Transverse colon (tissue), 4 donors: ENCODE measurements around the gene FAM98C.

Experiments used
- POLR2AphosphoS5 ChIP-seq, 3 donors: sonication (generic); formaldehyde crosslinking; IDR thresholded peaks; one replicate each; pipeline ENCODE4 v1.6.1; 2016; ENCODE audit warnings: antibody characterized with exemption in 3 of 3
- TF ChIP-seq, protein P1 (sequence below), 5 experiments: fragments of 200-600 bp in 3 of 5; fragments of 450-650 bp in 2 of 5; sonication (generic) in 3 of 5; IDR thresholded peaks; 1 replicate in 2 of 5; 2 replicates in 3 of 5; pipeline ENCODE4 v1.5.1; 2016 to 2017; ENCODE audit warnings: antibody characterized with exemption in 5 of 5, inconsistent platforms in 3 of 5, mild to moderate bottlenecking in 2 of 5, moderate library complexity in 1 of 5

DNA sequence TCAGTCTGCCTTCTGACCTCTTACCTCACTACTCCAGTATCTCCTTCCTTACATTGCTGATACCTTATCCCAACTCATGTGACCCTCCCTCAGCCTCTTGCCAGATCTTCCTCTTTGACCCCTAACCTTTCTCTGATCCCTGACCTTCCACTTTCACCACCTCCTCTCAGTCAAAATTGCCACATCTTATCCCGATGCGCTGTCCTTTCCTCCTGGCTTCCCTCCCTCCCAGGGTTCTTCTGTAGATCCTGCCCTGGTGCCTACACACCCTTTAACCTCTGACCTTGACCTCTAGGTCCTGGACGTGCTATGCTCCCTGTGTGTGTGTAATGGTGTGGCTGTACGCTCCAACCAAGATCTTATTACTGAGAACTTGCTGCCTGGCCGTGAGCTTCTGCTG, 54.3 kb downstream of the FAM98C start:
- no peak for TF ChIP-seq POLR2AphosphoS5 (IDR thresholded peaks at IDR 0.05)
- TF ChIP-seq, protein P1, sequence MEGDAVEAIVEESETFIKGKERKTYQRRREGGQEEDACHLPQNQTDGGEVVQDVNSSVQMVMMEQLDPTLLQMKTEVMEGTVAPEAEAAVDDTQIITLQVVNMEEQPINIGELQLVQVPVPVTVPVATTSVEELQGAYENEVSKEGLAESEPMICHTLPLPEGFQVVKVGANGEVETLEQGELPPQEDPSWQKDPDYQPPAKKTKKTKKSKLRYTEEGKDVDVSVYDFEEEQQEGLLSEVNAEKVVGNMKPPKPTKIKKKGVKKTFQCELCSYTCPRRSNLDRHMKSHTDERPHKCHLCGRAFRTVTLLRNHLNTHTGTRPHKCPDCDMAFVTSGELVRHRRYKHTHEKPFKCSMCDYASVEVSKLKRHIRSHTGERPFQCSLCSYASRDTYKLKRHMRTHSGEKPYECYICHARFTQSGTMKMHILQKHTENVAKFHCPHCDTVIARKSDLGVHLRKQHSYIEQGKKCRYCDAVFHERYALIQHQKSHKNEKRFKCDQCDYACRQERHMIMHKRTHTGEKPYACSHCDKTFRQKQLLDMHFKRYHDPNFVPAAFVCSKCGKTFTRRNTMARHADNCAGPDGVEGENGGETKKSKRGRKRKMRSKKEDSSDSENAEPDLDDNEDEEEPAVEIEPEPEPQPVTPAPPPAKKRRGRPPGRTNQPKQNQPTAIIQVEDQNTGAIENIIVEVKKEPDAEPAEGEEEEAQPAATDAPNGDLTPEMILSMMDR (IDR thresholded peaks at IDR 0.05): no peak
